ENCODE measurements around the gene HUS1. TPM values are rescaled to one million over a fixed set of nuclear protein-coding genes. Genes with fewer than 3 reads are reported as not detected.

Gene HUS1
- total and polyA plus RNA-seq, 2 of the 8 experiments (the other 6 are each of a cell fraction or from before 2014, with no cell fraction given): 15.0 to 33.0 TPM

- no peak for TF ChIP-seq ATF2 (IDR thresholded peaks at IDR 0.05; ENCODE audit: low read length)
- TF ChIP-seq POLR2AphosphoS5 (IDR thresholded peaks at IDR 0.05; ENCODE audit: low read depth, low read length): no peak
- TF ChIP-seq TAF1 (IDR thresholded peaks at IDR 0.05; ENCODE audit: low read depth, low read length): no peak
- TF ChIP-seq RXRA (IDR thresholded peaks at IDR 0.05; ENCODE audit: insufficient read depth, low read depth, low read length): no peak
- TF ChIP-seq RFX5 (IDR thresholded peaks at IDR 0.05; ENCODE audit: borderline replicate concordance, low read depth, low read length): no peak
- no peak for TF ChIP-seq EGR1 (IDR thresholded peaks at IDR 0.05; ENCODE audit: borderline replicate concordance, low read depth, low read length)
- no peak for TF ChIP-seq SRF (IDR thresholded peaks at IDR 0.05; ENCODE audit: low read depth, low read length)
- no peak for TF ChIP-seq TCF12 (IDR thresholded peaks at IDR 0.05; ENCODE audit: low read depth, low read length)
- TF ChIP-seq JUND (IDR thresholded peaks at IDR 0.05; ENCODE audit: low read length): no peak
- no peak for TF ChIP-seq CHD7 (IDR thresholded peaks at IDR 0.05; ENCODE audit: insufficient replicate concordance, low read length)
Observed at GRCh38 chr7:47973739-47974138, 5.7 kb downstream of the HUS1 start (continued).
